IMR-90 (cell line): ENCODE data around the gene HIKESHI.

Experiments
- BHLHE40 ChIP-seq: fragments of 150-350 bp; IDR thresholded peaks from 2 replicates; pipeline ENCODE4 v1.6.1; 2016; ENCODE audit warnings: mild to moderate bottlenecking, low read depth, low read length
- FOS ChIP-seq: fragments of 150-350 bp; IDR thresholded peaks from 2 replicates; pipeline ENCODE4 v1.6.1; 2016; ENCODE audit warnings: low read depth, low read length
- MAFK ChIP-seq: IDR thresholded peaks from 2 replicates; pipeline ENCODE4 v1.6.1; 2012; ENCODE audit warnings: low read depth, low read length, improper control_type of control experiment
- MAZ ChIP-seq: IDR thresholded peaks from 2 replicates; pipeline ENCODE4 v1.6.1; 2012; ENCODE audit warnings: low read depth, mild to moderate bottlenecking, low read length, improper control_type of control experiment, moderate library complexity, borderline replicate concordance
- MXI1 ChIP-seq: IDR thresholded peaks from 2 replicates; pipeline ENCODE4 v1.6.1; 2012; ENCODE audit warnings: low read depth, mild to moderate bottlenecking, low read length, moderate library complexity, borderline replicate concordance
- POLR2A ChIP-seq: IDR thresholded peaks from 2 replicates; pipeline ENCODE4 v1.6.1; 2012; ENCODE audit warnings: mild to moderate bottlenecking, low read depth, low read length
- RAD21 ChIP-seq: IDR thresholded peaks from 2 replicates; pipeline ENCODE4 v1.6.1; 2012; ENCODE audit warnings: low read length, improper control_type of control experiment
- RCOR1 ChIP-seq: IDR thresholded peaks from 2 replicates; pipeline ENCODE4 v1.6.1; 2012; ENCODE audit warnings: mild to moderate bottlenecking, low read length, improper control_type of control experiment; ENCODE audit not compliant: insufficient replicate concordance
- RFX5 ChIP-seq: IDR thresholded peaks from 2 replicates; pipeline ENCODE4 v1.8.0; 2012; ENCODE audit warnings: low read depth, mild to moderate bottlenecking, low read length, moderate library complexity
- SMC3 ChIP-seq: fragments of 150-350 bp; IDR thresholded peaks from 2 replicates; pipeline ENCODE4 v1.6.1; 2016; ENCODE audit warnings: low read depth, mild to moderate bottlenecking, antibody characterized with exemption, low read length, moderate library complexity
- TF ChIP-seq, protein P1 (sequence below): conservative IDR thresholded peaks from 2 replicates; pipeline ENCODE4 v1.5.1; 2012; ENCODE audit warnings: mild to moderate bottlenecking, low read depth, low read length, improper control_type of control experiment
- TF ChIP-seq, protein P2 (sequence below): fragments of 150-350 bp; IDR thresholded peaks from 2 replicates; pipeline ENCODE4 v1.6.1; 2016; ENCODE audit warnings: low read depth, mild to moderate bottlenecking, low read length, moderate library complexity, borderline replicate concordance
- TF ChIP-seq, protein P3 (sequence below): fragments of 150-350 bp; IDR thresholded peaks from 2 replicates; pipeline ENCODE4 v1.6.1; 2017; ENCODE audit warnings: mild to moderate bottlenecking, antibody characterized with exemption, low read length, low read depth

DNA sequence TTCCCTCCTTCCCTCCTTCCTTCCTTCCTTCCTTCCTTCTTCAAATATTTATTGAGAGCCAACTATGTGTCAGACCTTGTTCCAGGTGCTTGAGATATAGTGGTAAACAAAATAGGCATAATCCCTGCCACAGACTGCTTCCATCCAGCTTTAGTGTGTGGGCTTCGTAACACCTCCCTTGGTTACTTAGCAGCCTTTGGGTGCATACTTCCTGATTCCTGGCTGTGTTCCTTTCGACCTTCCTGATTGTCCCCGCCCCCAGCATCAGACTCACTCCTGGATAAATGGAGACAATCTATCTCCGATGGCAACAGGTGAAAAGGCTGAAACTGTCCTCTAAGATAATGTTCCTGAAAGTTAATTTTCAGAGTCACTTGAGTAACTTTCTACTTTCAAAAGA lies 86.2 kb downstream of the HIKESHI start:
- TF ChIP-seq, protein P1, sequence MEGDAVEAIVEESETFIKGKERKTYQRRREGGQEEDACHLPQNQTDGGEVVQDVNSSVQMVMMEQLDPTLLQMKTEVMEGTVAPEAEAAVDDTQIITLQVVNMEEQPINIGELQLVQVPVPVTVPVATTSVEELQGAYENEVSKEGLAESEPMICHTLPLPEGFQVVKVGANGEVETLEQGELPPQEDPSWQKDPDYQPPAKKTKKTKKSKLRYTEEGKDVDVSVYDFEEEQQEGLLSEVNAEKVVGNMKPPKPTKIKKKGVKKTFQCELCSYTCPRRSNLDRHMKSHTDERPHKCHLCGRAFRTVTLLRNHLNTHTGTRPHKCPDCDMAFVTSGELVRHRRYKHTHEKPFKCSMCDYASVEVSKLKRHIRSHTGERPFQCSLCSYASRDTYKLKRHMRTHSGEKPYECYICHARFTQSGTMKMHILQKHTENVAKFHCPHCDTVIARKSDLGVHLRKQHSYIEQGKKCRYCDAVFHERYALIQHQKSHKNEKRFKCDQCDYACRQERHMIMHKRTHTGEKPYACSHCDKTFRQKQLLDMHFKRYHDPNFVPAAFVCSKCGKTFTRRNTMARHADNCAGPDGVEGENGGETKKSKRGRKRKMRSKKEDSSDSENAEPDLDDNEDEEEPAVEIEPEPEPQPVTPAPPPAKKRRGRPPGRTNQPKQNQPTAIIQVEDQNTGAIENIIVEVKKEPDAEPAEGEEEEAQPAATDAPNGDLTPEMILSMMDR, result no peak
- no peak for TF ChIP-seq SMC3
- no peak for TF ChIP-seq RAD21
- no peak for TF ChIP-seq MAZ
- TF ChIP-seq MAFK, result no peak
- TF ChIP-seq POLR2A, result no peak
- TF ChIP-seq MXI1, result no peak
- no peak for TF ChIP-seq RCOR1
- TF ChIP-seq, protein P2, sequence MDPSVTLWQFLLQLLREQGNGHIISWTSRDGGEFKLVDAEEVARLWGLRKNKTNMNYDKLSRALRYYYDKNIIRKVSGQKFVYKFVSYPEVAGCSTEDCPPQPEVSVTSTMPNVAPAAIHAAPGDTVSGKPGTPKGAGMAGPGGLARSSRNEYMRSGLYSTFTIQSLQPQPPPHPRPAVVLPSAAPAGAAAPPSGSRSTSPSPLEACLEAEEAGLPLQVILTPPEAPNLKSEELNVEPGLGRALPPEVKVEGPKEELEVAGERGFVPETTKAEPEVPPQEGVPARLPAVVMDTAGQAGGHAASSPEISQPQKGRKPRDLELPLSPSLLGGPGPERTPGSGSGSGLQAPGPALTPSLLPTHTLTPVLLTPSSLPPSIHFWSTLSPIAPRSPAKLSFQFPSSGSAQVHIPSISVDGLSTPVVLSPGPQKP, result no peak
- TF ChIP-seq BHLHE40, result no peak
- TF ChIP-seq, protein P3, sequence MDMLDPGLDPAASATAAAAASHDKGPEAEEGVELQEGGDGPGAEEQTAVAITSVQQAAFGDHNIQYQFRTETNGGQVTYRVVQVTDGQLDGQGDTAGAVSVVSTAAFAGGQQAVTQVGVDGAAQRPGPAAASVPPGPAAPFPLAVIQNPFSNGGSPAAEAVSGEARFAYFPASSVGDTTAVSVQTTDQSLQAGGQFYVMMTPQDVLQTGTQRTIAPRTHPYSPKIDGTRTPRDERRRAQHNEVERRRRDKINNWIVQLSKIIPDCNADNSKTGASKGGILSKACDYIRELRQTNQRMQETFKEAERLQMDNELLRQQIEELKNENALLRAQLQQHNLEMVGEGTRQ, result no peak
- TF ChIP-seq FOS, result no peak
- no peak for TF ChIP-seq RFX5
